Stimulated activated CD4-positive, alpha-beta T cell treated with anti-CD3 and anti-CD28 coated beads, Interleukin-1b, Interleukin-23, amount 100 ng/mL, for 24 hours (primary cell): ENCODE results near the gene COMMD9.

Source experiments
- DNase-seq, 4 experiments: peaks; one replicate each; pipeline ENCODE4 v3.0.0-alpha.2; 2020; ENCODE audit warnings: low read depth in 4 of 4, low spot score in 1 of 4

The COMMD9 gene

DNA sequence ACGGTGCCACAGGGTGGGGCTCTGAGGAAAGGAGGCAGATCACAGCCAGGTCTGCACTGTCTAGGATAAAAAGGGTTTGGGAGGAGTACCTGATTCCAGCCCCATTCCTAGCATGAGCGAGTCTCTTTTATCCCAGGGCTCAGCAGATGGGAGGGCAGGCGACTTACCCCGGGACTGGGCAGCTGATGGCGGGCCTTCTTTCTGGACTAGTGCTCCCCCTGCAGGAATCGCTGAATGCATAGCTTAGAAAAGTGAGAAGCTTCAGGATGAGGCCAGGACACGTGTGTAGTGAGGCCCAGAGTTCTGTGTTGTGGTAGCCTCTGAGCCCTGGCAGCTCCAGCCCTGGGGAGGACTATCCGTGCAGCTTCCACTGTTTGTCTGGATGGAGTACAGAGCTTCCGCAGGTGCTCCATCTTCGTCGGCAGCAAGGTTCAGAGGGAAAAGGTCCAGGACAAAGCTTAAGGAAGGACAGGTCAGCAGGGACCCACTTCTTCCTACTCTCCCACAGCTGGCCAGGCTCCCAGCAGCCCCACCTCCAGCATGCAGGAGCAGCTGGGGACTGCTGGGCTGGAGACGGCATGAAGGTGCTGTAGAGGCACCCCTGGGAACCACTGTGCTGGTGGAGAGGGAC is 30.4 kb downstream of the COMMD9 start:
- peak in 1 of 4 experiments; percentile 10 for DNase-seq

DNA sequence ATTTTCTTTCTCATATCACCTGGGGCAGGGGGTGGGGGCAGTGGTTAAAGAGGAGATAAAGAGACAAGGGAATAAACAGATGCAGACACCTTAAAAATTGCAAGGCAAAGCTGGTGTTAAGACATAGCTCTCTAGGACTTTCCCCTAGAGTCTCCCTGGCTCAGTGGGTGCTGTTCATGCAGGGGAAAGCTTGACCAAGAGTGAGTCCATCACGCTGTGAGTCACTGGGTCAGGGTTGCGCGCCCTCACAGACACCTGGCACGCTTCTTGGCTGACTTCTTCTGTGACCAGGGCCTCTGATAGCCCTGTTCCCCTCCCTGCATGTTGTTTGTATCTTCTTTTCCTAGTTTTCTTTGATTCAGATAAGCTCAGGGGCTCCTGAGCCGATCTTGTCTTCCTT is 31.9 kb downstream of the COMMD9 start:
- DNase-seq: no peak

DNA sequence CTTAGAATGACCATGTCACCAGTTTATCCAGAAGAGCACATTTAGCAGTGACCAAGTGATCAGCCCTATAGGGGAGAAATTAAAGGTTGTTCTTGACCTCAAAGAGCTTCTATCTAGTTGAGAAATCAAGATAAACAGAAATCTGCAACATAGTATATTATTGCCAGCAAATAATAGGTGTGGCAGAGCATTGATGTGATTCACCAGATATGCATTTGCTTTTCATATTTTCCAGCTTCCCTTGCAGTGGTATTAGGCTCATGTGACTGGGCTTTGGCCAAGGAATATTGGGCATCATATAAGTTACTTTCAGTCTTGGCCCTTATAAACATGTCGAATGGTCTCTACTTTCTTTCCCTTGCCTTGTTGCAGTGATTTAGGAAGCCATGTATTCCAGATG is 34.5 kb downstream of the COMMD9 start:
- no peak for DNase-seq

DNA sequence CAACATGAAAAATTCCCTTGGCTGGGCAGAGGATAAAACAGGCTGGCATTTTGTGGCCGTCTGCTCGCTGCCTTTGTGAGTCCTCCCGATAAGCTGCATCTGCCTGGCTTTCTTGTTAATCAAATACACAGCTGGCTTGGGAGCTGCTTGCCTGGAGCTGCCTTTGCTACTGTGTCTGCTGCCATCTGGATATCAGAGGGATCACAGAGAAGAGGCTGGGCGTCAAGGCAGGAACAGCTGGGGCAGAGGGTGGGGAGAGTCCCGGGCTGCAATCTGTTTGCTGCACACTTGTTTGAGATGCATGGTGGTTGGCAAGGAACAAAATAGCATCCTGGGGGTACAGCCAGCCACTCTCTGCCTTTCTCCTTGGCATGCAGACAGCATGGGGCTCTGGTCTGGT is 36.0 kb downstream of the COMMD9 start:
- DNase-seq: no peak

DNA sequence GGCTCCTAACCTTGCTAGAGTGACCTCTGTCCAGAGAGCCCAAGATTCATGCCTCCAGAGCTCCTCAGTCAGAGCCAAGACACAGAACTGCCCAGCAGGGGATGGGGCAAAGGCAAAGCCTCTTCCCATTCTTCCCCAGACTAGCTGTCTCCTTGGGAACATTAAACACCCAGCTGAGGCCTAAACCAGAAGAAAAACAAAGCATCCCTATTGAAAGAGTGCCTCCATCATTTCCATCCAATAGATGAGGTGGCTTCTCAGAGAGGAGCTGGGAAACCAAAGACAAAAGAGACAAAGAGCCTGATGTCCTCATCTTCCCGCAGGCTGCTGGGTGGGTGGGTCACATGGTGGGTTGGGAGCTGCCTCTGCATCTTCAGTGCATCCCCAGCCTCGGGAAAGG is 37.4 kb downstream of the COMMD9 start:
- no peak for DNase-seq

DNA sequence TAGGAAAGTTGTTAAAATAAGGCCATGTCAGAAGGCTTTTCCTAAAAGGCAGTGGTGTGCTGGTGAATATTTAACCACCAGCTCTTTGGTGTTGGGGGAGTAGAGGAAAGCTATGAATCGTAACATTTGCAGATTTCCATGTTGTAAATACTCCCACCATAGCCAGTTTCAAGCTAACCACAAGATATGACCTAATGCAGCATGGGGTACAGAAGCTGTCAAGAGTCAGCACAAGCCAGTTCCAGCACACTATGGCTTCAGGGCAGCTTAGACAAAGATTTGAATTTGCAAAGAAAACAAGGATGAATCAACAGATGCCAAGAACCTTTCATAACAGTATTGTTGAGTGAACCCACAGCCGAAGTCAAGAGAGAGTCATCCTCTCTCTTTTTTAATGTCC is 40.0 kb downstream of the COMMD9 start:
- DNase-seq: no peak

DNA sequence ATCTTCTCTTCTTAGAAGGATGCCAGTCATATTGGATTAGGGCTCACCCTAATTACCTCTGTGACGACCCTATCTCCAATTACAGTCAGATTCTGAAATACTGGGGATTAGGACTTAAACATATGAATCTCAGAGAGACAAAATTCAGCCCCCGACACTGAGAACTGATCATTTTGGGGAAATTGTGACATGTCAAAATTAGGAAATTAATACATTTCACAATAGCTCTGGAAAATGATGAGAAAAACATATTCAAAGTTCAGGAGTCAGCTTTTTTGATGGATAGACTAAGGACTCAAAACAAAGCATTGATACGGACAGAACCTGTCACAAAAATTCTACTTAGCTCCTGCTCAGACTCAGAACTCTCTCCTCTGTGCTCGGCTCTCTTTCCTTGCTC is 40.8 kb downstream of the COMMD9 start:
- no peak for DNase-seq

DNA sequence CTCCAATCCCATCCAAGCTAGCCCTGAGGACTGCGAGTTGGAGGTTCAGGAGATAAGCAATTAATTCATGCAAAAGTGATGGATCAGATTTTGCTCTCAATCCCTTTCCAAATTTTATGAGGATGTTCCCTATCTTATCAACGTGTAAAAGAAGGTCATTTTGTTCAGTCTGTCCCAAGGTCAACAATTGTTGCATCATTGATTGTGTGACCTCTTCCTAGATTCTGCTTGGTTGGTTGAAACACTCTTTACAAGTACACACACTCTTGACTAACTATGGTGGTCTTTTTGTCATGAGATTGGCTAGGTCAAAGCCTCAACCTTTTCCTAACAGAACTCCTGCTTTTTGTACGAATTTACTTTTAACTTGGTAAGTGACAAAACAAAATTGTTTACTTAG is 41.7 kb downstream of the COMMD9 start:
- DNase-seq: no peak

DNA sequence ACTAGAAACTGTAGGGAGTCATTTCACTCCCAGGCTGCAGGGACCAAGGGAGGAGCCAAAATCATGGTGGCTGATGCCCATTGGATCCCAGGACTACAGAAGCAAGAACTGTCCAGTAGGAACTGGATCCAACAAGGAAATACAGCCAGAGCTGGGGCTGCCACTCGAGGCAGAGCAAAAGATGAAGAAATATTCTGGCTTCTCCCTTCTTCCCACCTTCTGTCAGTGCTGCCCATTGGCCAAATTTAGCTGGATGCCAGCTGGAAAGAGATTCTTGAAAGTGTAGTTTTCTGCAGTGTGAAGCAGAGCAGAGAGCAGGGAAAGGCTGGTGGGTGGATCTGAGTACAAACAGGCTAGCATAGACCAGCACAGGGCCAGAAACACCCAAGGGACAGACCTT is 45.6 kb downstream of the COMMD9 start:
- DNase-seq: no peak

DNA sequence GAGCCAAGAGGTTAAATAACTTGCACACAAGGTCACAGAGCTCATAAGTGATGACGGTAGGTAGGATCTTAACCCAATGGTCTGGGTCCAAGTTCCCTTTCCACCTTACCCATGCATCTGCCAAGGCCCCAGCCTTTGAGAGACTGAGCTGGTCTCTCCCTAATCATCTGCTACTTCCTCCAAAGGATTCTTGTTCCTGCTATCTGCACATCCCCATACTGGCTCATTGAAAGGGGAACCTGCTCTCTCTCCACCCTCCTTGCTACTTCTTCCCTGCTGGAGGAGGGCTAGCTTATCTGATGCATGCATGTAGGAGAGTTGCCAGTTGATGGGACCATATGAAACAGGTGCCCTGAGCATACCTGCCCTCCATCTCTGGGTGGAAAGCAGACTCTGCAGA is 47.7 kb downstream of the COMMD9 start:
- no peak for DNase-seq

DNA sequence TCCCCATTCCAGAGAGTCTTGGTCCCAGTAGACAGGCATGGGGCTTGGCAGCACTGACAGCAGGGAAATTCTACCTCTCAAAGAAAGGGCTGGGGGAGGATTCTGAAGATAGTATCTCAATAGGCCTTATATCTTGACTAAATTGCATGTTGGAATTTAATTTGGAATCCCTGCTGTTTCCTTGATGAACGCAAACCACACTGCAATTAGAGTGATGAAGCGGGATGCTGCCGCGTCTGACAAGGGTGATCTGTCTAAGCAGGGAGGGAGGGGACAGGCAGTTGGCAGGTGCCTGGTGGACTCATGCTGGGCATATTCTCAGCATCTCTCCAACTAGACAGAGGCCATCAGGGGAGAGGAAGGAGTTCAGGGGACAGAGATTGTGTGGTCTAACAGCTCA is 48.4 kb downstream of the COMMD9 start:
- DNase-seq: no peak

DNA sequence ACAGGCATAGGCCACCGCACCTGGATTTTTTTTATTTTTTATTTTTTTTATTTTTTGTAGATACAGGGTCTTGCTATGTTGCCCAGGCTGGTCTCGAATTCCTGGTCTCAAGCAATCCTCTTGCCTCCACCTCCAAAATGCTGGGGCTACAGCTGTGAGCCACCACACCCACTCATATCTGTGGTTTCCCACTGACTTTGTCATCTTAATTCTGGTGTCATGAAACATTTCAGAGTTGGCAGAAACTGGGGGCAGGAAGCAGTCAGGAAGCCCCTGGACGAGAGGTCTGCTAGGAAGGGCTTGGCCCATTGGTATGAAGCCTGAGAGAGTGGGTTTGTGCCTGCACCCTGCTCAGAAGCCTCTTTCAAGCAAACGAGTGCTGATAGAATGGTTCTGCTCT is 49.1 kb downstream of the COMMD9 start:
- no peak for DNase-seq

DNA sequence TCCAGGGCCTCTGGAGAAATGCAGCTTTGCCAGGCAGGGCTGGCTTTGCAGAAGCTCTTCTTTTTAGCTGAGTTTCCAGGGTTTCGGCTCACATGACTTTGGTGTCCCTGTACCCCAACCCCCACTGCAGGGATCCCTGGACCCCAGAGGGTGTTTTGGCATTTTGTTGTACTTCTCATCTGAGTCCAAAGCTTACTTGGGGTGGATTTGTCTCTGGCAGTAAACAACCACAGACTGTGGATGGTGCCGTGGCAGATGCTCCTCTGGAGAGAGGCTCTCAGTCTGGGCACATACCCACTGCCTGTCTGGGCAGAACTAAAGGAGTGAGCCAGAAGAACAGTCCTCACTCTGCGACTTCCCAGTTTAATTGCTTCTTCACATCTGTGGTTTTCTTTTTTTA is 49.6 kb downstream of the COMMD9 start:
- no peak for DNase-seq

DNA sequence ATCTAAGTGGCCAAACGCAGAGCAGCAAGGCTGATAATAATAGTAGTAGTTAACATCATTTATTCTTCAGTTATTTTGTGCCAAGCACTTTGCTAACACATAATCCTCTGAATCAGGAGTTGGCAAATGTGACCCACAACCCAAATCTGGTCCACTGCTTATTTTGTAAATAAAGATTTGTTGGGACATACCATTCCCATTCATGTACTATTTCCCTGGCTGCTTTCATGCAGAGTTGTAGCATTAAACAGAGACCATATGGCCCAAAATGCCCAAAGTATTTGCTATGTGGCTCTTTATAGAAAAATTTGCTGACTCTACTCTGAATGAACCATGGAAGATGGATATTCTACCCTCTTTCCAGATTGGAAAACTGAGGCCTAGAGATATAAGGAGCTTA is 50.3 kb downstream of the COMMD9 start:
- no peak for DNase-seq

DNA sequence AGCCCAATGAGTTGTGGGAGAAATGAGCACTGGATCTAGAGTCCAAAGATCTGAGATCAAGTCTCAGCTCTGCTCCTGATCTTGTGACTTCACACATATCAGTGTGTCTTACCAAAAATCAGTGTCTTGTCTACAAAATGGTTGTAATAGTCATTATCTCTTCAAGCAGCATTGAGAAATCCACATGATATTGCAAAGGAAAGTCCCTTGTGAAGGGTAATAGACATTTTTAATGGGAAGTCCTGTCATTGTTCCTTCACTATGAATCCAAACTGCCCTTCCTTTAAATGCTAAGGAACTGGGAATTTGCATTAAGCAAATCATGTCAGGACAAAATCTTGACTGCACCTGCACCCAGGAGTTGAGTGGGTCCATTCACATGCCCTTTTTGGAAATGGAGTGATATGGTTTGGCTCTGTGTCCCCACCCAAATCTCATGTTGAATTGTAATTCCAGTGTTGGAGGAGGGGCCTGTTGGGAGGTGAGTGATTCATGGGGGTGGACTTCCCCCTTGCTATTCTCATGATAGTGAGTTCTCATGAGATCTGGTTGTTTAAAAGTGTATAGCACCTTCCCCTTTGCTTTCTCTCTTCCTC is 51.1 kb downstream of the COMMD9 start:
- no peak for DNase-seq

DNA sequence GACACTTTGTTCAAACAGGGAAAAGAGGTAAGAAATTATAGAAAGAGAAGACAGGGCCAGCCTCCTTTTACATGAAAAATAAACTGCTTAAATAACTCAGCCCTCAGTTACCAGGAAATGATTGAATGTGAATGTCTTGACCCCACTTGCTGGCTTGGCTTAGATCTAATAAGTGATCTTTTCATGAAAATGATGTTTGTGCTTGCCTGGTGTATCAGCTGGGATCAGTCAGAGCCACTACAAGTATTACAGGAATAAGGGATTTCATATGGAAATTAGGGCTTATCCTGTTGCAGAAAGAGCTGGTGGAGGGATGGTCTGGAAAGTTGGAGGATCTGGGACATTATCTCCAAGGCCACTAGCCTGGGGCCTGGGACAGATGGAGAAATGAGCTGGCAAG is 51.8 kb downstream of the COMMD9 start:
- no peak for DNase-seq

DNA sequence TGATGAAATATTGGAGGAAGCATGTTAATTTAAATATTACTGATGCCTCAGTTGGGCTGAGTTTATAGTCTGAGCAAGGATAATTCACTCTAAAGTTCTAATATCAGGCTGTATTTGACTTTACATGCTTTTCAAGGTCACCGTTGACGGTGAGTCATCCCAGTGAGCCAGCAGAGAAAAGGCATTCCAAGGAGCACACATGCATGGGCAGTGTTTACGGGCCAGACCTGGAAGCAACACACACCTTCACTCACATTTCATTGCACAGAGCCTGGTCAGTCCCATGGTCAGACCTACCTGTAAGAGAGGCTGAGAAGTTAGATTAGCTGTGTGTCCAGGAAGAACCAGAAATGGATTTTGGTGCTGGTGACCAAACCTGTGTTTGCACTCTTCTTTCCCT is 53.5 kb downstream of the COMMD9 start:
- DNase-seq: no peak

DNA sequence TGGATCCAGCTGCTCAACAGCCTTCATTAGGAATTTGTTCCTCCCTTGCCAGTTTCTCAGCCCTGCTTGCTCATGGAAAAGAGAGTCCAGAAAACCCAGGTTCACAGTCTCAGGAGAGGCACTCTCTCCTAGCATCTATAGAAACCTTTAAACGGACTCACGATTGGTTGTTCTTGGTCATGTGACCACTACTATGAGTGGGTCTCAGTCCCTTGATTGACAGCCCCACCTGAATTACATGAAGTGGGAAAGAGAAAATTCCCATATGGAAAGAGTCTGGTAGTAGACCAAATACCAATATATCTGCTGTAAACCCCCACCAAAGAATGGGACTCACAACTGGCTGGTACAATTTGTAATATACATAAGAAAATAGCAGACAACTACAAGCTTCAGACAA is 54.4 kb downstream of the COMMD9 start:
- DNase-seq: no peak

DNA sequence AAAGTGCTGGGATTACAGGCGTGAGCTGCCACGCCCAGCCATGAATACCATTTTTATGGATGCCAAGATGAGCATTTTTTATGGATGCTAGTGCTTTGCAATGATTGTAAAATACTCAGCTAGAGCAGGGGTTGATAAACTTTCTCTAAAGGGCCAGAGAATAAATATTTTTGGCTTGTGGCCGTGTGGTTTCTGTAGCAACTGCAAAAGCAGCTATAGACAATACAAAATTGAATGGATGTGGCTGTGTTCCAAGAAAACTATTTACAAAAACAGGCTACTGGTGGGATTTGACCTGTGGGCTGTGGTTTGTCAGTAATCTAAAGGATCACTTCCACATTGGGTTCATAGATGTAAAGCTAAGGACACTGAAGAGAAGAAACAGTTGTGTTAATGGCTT is 56.0 kb downstream of the COMMD9 start:
- no peak for DNase-seq

DNA sequence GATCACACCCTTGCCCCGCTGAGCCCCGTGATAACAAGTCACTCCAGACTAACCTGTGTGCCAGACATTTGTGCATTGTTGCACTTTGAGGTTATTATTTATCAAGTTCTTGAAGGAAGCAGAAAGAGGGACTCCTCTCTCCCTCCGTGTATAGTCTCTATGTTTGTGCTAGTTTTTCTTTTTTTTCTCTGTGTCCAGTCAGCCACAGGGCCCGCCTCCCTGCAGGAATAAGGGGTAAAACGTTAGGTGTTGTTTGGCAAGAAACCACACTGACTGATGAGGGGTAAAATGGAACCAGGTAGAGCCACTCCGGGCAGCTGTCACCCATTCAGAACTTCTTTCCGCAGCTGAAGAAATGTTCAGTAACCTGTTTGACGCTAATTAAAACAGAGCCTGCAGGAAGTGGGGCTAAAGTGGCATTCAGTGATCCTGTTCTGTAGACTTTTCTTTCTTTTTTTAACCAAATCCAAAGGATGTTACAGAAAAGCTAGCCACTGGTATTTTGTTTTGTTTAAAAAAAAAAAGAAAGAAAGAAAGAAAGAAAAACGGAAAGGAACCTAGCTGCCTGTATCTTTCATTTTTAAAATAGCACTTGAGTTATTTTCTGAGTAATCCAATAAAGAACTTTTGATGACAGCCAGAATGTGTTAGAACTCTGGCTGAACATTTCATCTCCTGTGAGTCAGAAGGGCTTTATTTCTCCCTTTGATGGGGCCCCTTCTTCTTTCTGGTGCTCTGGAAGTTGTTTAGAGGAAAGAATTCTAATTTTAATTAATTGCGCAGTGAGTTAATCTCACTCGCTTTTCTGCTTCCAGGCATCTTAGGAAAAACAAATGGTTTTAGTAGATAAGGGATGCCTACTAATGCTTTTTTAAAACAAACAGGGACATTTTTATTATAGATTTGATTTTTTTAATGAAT is 58.2 kb downstream of the COMMD9 start:
- DNase-seq: no peak

DNA sequence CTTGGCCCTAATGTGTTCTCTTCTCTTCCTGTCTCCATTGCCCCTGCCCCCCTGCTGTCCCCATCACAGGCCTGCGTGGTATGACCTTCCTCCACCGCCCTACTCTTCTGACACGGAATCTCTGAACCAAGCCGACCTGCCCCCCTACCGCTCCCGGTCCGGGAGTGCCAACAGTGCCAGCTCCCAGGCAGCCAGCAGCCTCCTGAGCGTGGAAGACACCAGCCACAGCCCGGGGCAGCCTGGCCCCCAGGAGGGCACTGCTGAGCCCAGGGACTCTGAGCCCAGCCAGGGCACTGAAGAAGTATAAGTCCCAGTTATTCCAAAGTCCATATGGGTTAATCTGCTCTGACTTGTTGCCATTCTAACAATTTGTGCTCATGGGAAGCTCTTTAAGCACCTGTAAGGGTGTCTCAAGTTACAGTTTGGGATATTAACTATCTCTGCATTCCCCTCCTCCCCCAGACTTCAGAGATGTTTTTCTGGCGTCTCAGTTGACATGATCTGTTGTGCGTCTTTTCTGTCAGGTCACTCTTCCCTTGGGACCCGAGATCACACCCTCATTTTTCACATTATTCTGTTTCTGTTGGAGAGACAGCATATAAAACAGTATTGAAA is 60.0 kb downstream of the COMMD9 start:
- no peak for DNase-seq

DNA sequence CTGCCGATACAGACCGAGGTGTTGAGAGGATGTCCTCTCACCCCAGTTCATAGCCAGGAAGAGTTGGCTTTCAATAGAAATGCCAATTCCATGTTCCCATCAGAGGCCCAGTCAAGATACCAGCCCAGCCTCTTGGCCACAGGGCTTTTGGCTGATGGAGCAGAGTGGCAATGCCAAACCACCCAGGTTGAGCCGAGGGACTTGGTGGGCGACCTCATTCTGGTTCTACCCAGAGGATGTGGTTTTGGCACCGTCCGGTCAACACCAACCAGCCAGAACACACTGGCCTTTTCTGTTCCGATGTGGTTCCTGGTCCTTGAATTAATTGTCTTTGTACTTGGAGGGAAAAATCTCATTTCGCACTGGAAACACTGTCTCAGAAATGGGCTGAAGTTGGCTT is 60.5 kb downstream of the COMMD9 start:
- no peak for DNase-seq
